Activated CD4-positive, alpha-beta T cell treated with anti-CD3 and anti-CD28 coated beads, Interleukin-2, Interleukin-6, amounts not matched to agents 100 ng/mL and 50 ng/mL, durations not matched to agents 16 hours and 8 hours (primary cell): ENCODE results near the gene PRSS21.

Experiments
- DNase-seq: peaks from one replicate; pipeline ENCODE4 v3.0.0-alpha.2; 2020

The PRSS21 gene

GRCh38 chr16:2826591-2827373, 9.7 kb downstream of the PRSS21 start:
- no peak for DNase-seq

DNA sequence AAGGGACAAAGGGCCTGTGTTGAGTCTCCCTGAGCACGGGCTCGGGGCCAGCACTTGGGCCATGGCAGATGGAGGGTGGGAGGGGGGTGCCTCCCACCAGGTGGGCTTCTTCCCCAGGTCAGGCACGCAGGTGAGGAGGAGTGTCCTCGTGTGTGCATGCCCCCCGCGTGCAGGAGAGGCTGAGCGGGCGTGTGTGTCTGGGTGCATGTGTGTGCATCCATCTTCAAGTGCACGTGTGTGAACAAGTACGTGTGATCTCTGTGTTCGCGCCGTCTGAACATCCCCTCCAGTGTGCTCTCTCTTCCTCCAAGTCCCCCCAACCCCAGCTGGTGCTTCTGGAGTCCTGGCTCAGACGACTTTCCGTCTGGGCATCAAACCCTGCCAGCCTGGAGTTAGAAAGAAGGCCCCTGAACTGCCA, 10.3 kb downstream of the PRSS21 start:
- DNase-seq, result no peak

GRCh38 chr16:2827831-2828520, 10.9 kb downstream of the PRSS21 start:
- no peak for DNase-seq

DNA sequence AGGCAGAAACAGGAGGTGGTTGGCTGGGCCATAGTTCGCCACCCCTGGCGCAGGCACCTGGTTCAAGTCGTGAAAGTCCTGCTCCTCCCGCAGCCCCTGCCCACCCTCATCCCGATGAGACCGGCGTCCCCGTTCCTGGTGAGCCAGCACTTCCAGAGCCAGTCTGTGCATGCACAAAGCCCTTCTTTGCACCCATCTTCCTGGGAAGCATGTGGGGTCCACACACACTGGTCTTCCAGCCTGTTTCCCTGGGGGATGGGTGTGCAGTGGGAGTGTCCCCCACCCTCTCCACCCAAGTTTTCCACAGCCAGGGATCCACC, 11.4 kb downstream of the PRSS21 start:
- DNase-seq, result no peak

GRCh38 chr16:2828876-2829430, 11.9 kb downstream of the PRSS21 start:
- no peak for DNase-seq

- DNase-seq, result peak; percentile 15
These were observed 12.7 kb downstream of the PRSS21 start, which contains the start of gene ZG16B for GRCh38 chr16:2829501-2830354. ZG16B (plus strand) TSS chr16:2830303; CDS start chr16:2830442, 139 bp downstream.

DNA sequence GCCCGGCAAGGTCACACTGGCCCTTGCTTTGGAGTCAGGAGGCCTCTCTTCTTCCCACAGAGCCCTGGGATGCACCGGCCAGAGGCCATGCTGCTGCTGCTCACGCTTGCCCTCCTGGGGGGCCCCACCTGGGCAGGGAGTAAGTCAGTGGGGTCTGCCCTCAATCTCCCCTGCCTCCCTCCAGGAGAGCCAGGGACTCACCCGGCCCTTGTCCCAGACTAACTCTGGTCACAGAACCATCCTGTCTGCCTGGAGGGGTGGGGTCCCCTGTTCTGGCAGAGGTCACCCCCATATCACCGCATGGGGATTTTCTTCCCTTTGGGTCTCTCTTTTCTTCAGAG, 13.3 kb downstream of the PRSS21 start:
- no peak for DNase-seq

DNA sequence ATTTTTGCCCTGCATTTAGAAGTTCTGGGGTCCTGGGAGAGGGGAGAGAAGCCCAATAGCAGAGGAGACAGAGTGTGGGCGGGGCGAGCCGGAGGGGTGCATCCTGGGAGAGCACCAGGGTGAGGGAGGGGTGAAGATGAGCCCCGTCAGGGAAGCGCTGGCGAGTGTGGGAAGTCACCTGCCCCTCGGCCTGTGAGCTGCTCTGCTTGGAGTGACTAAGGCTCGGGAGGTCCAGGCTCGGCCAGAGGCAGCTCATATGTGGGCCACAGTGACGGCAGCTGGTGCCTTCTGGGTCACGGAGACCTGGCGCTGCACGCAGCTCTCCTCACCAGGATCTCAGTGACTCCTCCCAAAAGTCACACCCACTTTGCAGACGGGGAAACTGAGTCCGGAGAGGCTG, 14.2 kb downstream of the PRSS21 start:
- no peak for DNase-seq

DNA sequence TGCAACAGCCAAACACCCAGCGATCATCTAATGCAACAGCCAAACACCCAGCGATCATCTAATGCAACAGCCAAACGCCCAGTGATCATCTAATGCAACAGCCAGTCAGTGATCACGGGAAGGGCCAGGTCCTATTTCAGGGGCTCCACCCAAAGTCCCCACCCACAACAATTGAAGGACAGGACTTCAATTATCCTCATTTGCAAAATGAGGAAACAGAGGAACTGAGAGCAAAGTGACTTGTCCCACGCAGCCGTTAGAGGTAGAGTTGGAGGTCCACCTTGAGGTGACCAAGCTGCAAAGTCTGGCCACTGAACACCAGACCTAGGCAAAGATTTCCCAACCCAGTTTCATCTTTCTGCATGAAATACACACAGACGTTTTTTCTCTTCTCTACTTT, 16.7 kb downstream of the PRSS21 start:
- no peak for DNase-seq

DNA sequence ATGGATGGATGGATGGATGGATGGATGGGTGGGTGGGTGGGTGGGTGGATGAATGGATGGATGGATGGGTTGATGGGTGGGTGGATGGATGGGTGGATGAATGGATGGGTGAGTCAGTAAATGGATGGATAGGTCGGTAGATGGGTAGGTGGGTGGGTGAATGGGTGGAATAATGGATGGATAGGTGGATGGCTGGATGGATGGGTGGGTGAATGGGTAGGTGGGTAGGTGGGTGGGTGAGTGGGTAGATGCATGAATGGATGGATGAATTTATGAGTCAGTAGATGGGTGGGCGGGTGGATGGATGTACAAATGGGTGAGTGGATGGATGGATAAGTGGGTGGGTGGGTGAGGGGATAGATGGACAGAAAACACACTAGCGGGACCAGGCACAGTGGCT, 17.9 kb downstream of the PRSS21 start:
- DNase-seq, result no peak

- no peak for DNase-seq
These were observed 18.8 kb downstream of the PRSS21 start for GRCh38 chr16:2835638-2836493.

- DNase-seq, result no peak
These were observed 19.8 kb downstream of the PRSS21 start for GRCh38 chr16:2836646-2837508.

- DNase-seq, result peak; percentile 56
These were observed 21.9 kb downstream of the PRSS21 start for GRCh38 chr16:2838928-2839327.

- DNase-seq, result no peak
These were observed 22.8 kb downstream of the PRSS21 start for GRCh38 chr16:2839650-2840450.

- DNase-seq, result no peak
These were observed 23.9 kb downstream of the PRSS21 start for GRCh38 chr16:2840914-2841313.

GRCh38 chr16:2841606-2842339, 24.7 kb downstream of the PRSS21 start:
- no peak for DNase-seq

GRCh38 chr16:2842340-2843000, 25.4 kb downstream of the PRSS21 start:
- peak; percentile 88 for DNase-seq

DNA sequence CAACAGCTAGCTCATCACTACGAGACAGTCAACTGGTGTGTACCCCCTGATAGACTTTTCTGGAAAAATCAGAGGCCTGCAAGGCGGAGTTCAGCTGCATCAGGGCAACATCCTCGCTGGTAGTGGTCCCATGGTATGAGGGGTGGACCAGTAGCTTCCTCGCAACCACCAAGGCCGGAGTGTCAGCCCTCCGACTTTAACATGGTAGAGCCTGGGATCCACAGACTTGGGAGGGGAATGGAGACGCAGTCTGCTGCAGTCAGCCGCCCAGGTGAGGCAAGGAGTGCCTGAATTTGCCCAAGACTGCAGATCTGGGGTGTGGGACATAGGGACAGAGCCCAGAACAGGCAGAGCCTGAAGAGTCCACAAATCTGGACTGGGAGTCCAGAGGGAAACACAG, 26.5 kb downstream of the PRSS21 start:
- no peak for DNase-seq

GRCh38 chr16:2845116-2845515, 28.1 kb downstream of the PRSS21 start:
- no peak for DNase-seq
